Measurements from ENCODE around the gene TERT.
"Not testable (repeated sequence)": the region's sequence is repeated elsewhere in the genome, so short reads cannot be mapped to it uniquely, and the experiment has no call there.

TERT gene

DNA sequence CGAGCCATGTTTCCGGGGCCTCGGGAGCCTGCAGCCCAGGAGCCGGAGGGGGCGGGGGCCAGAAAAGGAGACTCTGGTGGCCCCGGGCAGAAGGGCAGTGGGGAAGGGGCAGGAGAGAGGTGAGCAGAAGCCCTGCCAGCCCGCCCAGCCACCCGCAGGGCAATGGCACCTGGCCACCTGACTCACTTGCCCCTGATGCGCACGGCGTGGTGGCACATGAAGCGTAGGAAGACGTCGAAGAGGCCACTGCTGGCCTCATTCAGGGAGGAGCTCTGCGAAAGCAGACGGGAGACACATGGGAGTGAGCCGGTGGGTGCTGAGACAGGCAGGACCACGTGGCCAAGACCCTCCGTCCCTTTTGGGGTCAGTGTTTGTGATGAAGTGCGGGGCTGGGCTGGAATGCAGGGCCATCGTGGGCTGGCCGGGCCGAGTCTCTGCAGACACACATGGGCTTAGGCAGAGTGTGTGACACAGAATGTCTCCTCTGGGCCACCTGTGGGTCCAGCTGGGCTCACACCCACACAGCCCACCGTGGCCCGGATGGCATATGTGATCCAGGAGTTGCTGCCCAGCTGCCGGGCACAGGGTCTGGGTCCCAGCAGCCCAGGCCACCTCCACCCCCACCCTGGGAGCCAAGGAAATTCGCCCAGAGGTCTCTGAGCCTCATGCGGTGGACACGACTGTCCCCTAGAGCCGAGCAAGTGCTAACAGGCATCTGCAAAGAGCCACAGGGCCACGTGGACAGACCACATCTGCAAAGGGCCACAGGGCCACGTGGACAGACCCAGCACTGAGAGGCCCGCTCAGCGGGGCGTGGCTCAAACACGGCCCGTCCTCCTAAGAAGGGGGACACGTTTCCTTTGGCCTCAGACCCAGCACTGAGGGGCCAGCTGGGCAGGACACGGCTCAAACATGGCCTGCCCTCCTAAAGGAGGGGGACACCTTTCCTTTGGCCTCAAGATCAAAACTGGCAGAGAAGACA lies 23.6 kb downstream of the TERT start:
- Histone ChIP-seq H3K27ac (ENCODE audit: low read length) (no peak overlapping the region), H3K36me3 (ENCODE audit: control insufficient read depth in 1 of 2, insufficient read depth in 2 of 2, low read length in 2 of 2) (no peaks in the 10 kb centered on the region), H3K4me3 (ENCODE audit: low read depth in 1 of 2, low read length in 2 of 2) (no peak overlapping the region), H3K4me1 (ENCODE audit: control insufficient read depth in 1 of 2, insufficient read depth in 2 of 2, low read length in 2 of 2) (no peaks in the 10 kb centered on the region), H3K9me3 (ENCODE audit: control insufficient read depth in 1 of 2, low read length in 2 of 2) (peaks cover 0 to 2% of the 10 kb centered on the region in 2 donors), H3K27me3 (ENCODE audit: low read depth, low read length) (no peaks in the 10 kb centered on the region)

DNA sequence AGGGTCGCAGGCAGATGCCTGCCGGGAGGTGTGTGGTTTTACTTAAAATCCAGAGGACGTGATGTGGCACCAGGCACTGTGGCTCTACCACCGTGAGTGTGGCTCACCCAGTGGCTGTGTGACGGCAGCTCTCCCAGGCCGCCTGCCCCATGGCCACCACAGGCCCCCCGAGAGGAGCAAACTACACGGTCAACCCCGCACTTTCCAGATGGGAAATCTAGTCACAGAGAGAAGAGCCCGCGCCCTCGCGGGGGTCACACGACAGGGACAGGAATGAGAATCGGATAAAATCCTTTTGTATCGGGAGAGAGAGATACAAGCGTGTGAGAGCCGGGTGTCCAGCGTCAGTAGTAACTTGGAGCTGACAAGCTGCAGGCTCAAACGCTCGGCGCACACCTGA lies 24.4 kb downstream of the TERT start:
- H3K9me3 ChIP-seq (ENCODE audit: control insufficient read depth in 1 of 2, low read length in 2 of 2) = peaks cover 0 to 2% of the 10 kb centered on the region in 2 donors
- no peak overlapping the region for H3K27ac ChIP-seq (ENCODE audit: low read length)
- no peaks in the 10 kb centered on the region for H3K27me3 ChIP-seq (ENCODE audit: low read depth, low read length)
- H3K4me1 ChIP-seq (ENCODE audit: control insufficient read depth in 1 of 2, insufficient read depth in 2 of 2, low read length in 2 of 2) = no peaks in the 10 kb centered on the region
- no peak overlapping the region for H3K4me3 ChIP-seq (ENCODE audit: low read depth in 1 of 2, low read length in 2 of 2)
- H3K36me3 ChIP-seq (ENCODE audit: control insufficient read depth in 1 of 2, insufficient read depth in 2 of 2, low read length in 2 of 2) = no peaks in the 10 kb centered on the region

DNA sequence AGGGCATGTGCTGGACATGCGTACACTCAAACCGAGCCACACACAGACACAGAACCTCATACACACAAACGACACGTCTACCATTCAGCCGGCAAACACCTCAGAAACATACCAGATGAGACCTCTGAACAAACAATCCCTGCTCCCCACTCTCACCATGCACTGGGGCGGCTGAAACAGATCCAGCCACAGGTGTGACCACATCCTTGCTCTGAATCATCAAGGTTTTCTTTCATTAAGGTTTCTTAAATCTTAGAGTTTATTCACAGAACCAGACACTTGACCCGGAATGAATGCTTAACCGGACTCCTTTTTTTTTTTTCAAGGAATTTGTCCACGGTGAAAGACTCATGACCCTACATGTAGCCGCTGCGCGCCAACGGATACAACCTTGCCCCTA lies 26.2 kb downstream of the TERT start:
- Histone ChIP-seq H3K27ac (ENCODE audit: low read length) (no peak overlapping the region), H3K9me3 (ENCODE audit: control insufficient read depth in 1 of 2, low read length in 2 of 2) (peaks cover 0 to 5% of the 10 kb centered on the region in 2 donors), H3K4me3 (ENCODE audit: low read depth in 1 of 2, low read length in 2 of 2) (no peak overlapping the region), H3K27me3 (ENCODE audit: low read depth, low read length) (no peaks in the 10 kb centered on the region), H3K36me3 (ENCODE audit: control insufficient read depth in 1 of 2, insufficient read depth in 2 of 2, low read length in 2 of 2) (no peaks in the 10 kb centered on the region), H3K4me1 (ENCODE audit: control insufficient read depth in 1 of 2, insufficient read depth in 2 of 2, low read length in 2 of 2) (no peaks in the 10 kb centered on the region)

DNA sequence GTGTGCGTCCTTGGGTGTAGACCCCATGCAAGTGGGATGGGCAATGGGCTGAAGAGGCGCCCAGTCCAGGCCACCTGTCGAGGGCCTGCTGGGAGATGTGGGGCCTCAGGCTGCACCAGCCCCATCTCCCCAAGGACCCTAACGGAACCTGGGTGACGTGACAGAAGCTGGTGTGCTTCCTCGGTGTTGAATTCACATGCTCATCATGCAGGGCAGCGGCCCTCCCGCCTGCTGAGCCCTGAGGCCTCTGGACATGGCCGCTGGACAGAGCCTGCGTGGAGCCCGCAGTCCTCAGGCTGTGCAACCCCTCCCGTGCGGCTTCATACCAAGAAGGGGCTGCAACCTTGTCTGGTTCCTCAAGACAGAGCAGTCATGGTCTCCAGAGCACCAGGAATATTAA lies 26.8 kb downstream of the TERT start:
- peaks cover 0 to 5% of the 10 kb centered on the region in 2 donors for H3K9me3 ChIP-seq (ENCODE audit: control insufficient read depth in 1 of 2, low read length in 2 of 2)

DNA sequence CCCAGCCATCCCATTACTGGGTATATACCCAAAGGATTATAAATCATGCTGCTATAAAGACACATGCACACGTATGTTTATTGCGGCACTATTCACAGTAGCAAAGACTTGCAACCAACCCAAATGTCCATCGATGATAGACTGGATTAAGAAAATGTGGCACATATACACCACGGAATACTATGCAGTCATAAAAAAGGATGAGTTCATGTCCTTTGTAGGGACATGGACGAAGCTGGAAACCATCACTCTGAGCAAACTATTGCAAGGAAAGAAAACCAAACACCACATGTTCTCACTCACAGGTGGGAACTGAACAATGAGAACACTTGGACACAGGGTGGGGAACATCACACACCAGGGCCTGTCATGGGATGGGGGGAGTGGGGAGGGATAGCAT lies 27.4 kb downstream of the TERT start:
- H3K27me3 ChIP-seq (ENCODE audit: low read depth, low read length); H3K4me3 ChIP-seq (ENCODE audit: low read depth in 1 of 2, low read length in 2 of 2); H3K27ac ChIP-seq (ENCODE audit: low read length); H3K36me3 ChIP-seq (ENCODE audit: control insufficient read depth in 1 of 2, insufficient read depth in 2 of 2, low read length in 2 of 2); H3K4me1 ChIP-seq (ENCODE audit: control insufficient read depth in 1 of 2, insufficient read depth in 2 of 2, low read length in 2 of 2): not testable (repeated sequence)
- H3K9me3 ChIP-seq (ENCODE audit: control insufficient read depth in 1 of 2, low read length in 2 of 2) = peaks cover 0 to 11% of the 10 kb centered on the region in 2 donors

More for the DNA sequence above, 26.8 kb downstream of the TERT start:
- no peaks in the 10 kb centered on the region for H3K4me1 ChIP-seq (ENCODE audit: control insufficient read depth in 1 of 2, insufficient read depth in 2 of 2, low read length in 2 of 2)
- H3K27ac ChIP-seq (ENCODE audit: low read length) = no peak overlapping the region
- no peaks in the 10 kb centered on the region for H3K36me3 ChIP-seq (ENCODE audit: control insufficient read depth in 1 of 2, insufficient read depth in 2 of 2, low read length in 2 of 2)
- H3K4me3 ChIP-seq (ENCODE audit: low read depth in 1 of 2, low read length in 2 of 2) = no peak overlapping the region
- no peaks in the 10 kb centered on the region for H3K27me3 ChIP-seq (ENCODE audit: low read depth, low read length)

DNA sequence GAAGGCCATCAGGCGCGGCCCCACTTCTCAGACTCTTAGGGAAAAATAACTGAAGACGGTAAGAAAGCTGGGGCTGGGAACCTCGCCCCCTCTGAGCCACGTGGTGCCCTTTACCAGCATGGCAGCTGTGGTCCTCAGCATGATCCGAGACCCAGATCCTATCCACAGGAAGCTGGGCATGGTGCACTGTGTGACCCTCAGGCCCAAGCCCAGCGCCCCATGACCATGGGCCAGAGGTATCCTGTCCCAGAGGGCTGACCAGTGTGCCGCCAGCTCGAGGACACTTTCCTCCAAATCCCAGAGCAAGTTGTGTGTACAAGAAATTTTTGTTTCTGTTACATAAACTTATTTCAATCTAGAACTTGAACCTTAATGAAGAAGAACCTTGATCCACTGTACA lies 28.1 kb downstream of the TERT start:
- Histone ChIP-seq H3K27ac (ENCODE audit: low read length) (no peak overlapping the region), H3K4me1 (ENCODE audit: control insufficient read depth in 1 of 2, insufficient read depth in 2 of 2, low read length in 2 of 2) (no peaks in the 10 kb centered on the region), H3K9me3 (ENCODE audit: control insufficient read depth in 1 of 2, low read length in 2 of 2) (peaks cover 0 to 17% of the 10 kb centered on the region in 2 donors), H3K4me3 (ENCODE audit: low read depth in 1 of 2, low read length in 2 of 2) (no peak overlapping the region), H3K36me3 (ENCODE audit: control insufficient read depth in 1 of 2, insufficient read depth in 2 of 2, low read length in 2 of 2) (no peaks in the 10 kb centered on the region), H3K27me3 (ENCODE audit: low read depth, low read length) (no peaks in the 10 kb centered on the region)

DNA sequence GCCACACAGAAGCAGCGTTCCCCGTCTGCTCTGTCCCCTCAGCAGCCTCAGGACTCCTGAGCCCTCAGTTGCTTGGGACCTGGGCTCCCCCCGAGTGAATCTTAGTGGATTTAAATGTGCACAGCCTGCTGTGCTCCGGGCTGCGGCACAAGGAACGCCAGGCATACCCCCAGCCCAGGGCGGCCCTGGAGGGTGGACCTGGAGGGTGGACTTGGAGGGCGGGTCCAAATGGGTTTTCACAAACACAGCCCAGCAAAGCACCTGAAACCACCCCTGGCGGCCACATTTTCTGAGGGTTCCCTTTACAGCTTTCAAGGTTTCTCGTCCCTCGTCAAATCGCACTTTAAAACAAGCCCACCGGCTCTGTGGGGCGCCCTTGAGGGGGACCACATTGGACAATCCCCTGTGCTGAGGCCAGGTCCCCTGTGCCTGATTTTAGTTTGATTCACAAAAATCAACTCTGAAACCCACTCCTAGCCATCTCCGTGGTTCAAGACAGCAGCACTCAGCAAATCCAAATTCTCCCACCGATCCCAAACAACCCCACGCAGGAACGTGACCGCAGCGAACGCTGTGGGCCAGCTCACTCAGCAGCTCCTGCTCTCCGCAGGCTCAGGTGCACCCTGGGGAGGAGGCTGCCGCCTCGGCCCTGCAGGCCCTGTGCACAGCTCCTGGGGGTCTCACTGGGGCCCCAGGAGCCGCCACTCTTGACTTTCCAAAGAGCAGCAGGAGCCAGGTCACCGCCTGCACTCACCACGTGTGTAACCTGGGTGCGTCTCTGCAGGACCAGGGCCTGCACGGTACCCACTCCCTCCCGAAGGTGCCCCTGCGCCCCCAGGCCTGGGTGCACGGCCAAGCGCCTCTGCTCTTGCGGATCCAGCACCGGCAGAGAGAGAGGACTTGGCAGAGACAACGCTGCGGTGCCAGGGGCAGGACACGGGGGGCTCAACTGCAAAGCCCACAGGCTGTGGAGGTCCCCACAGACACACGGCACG lies 29.1 kb downstream of the TERT start:
- H3K36me3 ChIP-seq (ENCODE audit: control insufficient read depth in 1 of 2, insufficient read depth in 2 of 2, low read length in 2 of 2) = no peaks in the 10 kb centered on the region
- no peak overlapping the region for H3K4me3 ChIP-seq (ENCODE audit: low read depth in 1 of 2, low read length in 2 of 2)
- peaks cover 0 to 25% of the 10 kb centered on the region in 2 donors for H3K9me3 ChIP-seq (ENCODE audit: control insufficient read depth in 1 of 2, low read length in 2 of 2)
- no peaks in the 10 kb centered on the region for H3K4me1 ChIP-seq (ENCODE audit: control insufficient read depth in 1 of 2, insufficient read depth in 2 of 2, low read length in 2 of 2)
- H3K27me3 ChIP-seq (ENCODE audit: low read depth, low read length) = no peaks in the 10 kb centered on the region
- no peak overlapping the region for H3K27ac ChIP-seq (ENCODE audit: low read length)

DNA sequence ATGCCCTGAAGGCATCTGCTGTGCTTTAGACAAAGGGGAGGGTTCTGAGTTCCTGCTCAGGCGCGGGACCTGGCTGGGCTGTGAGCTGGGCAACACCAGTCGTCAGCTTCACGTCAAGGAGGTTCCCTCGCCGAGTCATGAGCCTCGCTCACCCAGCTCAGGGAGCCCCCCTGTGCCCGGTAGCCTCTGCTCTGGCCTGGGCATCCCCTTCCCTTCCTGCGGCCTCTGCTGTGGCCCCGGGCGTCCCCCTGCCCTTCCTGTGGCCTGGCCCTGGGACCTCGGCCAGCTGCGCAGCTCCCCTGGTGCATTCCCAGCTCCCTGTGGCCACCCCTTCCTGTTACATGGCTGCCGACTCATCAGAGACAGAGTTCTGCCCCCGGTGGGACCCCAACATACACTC lies 29.8 kb downstream of the TERT start:
- Histone ChIP-seq H3K36me3 (ENCODE audit: control insufficient read depth in 1 of 2, insufficient read depth in 2 of 2, low read length in 2 of 2) (no peaks in the 10 kb centered on the region), H3K9me3 (ENCODE audit: control insufficient read depth in 1 of 2, low read length in 2 of 2) (peaks cover 0 to 25% of the 10 kb centered on the region in 2 donors)

DNA sequence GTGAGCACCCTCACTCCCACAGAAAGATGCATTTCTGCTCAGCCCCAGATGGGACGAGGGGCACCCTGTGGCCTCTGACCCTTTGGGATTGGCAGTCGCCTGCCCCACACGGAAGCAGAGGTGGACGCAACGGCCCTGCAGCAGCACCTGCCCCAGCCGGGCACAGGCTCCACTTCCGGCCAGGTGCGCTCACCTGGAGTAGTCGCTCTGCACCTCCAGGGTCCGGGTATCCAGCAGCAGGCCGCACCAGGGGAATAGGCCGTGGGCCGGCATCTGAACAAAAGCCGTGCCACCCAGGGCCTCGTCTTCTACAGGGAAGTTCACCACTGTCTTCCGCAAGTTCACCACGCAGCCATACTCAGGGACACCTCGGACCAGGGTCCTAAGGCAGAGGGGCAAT lies 30.7 kb downstream of the TERT start:
- Histone ChIP-seq H3K9me3 (ENCODE audit: control insufficient read depth in 1 of 2, low read length in 2 of 2) (peaks cover 0 to 25% of the 10 kb centered on the region in 2 donors), H3K27me3 (ENCODE audit: low read depth, low read length) (no peaks in the 10 kb centered on the region), H3K4me3 (ENCODE audit: low read depth in 1 of 2, low read length in 2 of 2) (no peak overlapping the region), H3K36me3 (ENCODE audit: control insufficient read depth in 1 of 2, insufficient read depth in 2 of 2, low read length in 2 of 2) (no peaks in the 10 kb centered on the region), H3K27ac (ENCODE audit: low read length) (no peak overlapping the region), H3K4me1 (ENCODE audit: control insufficient read depth in 1 of 2, insufficient read depth in 2 of 2, low read length in 2 of 2) (no peaks in the 10 kb centered on the region)

More for the DNA sequence above, 29.8 kb downstream of the TERT start:
- Histone ChIP-seq H3K4me3 (ENCODE audit: low read depth in 1 of 2, low read length in 2 of 2) (no peak overlapping the region), H3K27me3 (ENCODE audit: low read depth, low read length) (no peaks in the 10 kb centered on the region), H3K4me1 (ENCODE audit: control insufficient read depth in 1 of 2, insufficient read depth in 2 of 2, low read length in 2 of 2) (no peaks in the 10 kb centered on the region), H3K27ac (ENCODE audit: low read length) (no peak overlapping the region)

DNA sequence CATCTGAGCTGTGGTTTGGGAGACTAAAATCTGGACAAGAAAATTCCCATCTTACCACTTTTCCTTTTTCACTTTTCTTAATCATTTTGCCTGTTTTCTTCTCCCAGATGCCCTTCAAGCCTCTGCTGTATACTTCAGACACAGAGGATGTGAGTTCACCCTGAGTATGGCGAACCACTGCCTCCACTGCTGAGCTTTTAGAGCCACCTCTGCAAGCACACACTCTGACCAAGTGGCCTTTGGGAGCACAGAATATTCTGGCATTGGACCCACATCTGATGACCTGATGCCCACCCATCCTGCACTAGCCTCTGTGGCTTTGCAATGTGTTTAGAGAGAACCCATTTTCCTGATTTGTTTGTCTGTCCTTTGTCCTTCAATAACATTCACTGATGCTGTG lies 32.5 kb downstream of the TERT start:
- Histone ChIP-seq H3K27ac (ENCODE audit: low read length) (no peak overlapping the region), H3K36me3 (ENCODE audit: control insufficient read depth in 1 of 2, insufficient read depth in 2 of 2, low read length in 2 of 2) (no peaks in the 10 kb centered on the region), H3K4me3 (ENCODE audit: low read depth in 1 of 2, low read length in 2 of 2) (no peak overlapping the region), H3K27me3 (ENCODE audit: low read depth, low read length) (no peaks in the 10 kb centered on the region), H3K4me1 (ENCODE audit: control insufficient read depth in 1 of 2, insufficient read depth in 2 of 2, low read length in 2 of 2) (no peaks in the 10 kb centered on the region), H3K9me3 (ENCODE audit: control insufficient read depth in 1 of 2, low read length in 2 of 2) (peaks cover 0 to 25% of the 10 kb centered on the region in 2 donors)

DNA sequence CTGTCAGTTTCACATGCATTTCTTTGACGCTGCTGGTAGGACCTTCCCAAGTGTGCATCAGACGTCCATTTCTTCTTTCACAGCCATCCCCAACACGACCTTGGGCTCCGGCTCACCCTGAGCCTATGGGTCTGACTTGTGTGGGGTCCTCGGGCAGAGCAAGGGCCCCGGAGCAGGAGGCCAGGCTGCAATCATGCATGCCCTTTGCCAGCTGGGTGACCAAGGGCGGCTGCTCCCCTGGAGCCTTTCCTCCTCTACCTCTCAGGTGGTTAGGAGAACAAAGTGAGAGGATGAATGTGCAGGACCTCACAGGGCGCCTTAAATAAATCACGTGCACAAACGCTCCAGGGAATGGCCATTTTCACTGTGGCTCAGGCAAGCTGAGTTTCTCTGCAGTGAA lies 33.2 kb downstream of the TERT start:
- Histone ChIP-seq H3K27me3 (ENCODE audit: low read depth, low read length) (no peaks in the 10 kb centered on the region), H3K4me1 (ENCODE audit: control insufficient read depth in 1 of 2, insufficient read depth in 2 of 2, low read length in 2 of 2) (no peaks in the 10 kb centered on the region), H3K9me3 (ENCODE audit: control insufficient read depth in 1 of 2, low read length in 2 of 2) (peaks cover 0 to 25% of the 10 kb centered on the region in 2 donors), H3K27ac (ENCODE audit: low read length) (no peak overlapping the region), H3K36me3 (ENCODE audit: control insufficient read depth in 1 of 2, insufficient read depth in 2 of 2, low read length in 2 of 2) (no peaks in the 10 kb centered on the region), H3K4me3 (ENCODE audit: low read depth in 1 of 2, low read length in 2 of 2) (no peak overlapping the region)
